ENCODE data around the gene WDFY1.
A peak's percentile ranks its signal among the peaks of the same experiment; 100 is the strongest.
"Not testable (repeated sequence)": the region's sequence is repeated elsewhere in the genome, so short reads cannot be mapped to it uniquely, and the experiment has no call there.

Gene WDFY1

DNA sequence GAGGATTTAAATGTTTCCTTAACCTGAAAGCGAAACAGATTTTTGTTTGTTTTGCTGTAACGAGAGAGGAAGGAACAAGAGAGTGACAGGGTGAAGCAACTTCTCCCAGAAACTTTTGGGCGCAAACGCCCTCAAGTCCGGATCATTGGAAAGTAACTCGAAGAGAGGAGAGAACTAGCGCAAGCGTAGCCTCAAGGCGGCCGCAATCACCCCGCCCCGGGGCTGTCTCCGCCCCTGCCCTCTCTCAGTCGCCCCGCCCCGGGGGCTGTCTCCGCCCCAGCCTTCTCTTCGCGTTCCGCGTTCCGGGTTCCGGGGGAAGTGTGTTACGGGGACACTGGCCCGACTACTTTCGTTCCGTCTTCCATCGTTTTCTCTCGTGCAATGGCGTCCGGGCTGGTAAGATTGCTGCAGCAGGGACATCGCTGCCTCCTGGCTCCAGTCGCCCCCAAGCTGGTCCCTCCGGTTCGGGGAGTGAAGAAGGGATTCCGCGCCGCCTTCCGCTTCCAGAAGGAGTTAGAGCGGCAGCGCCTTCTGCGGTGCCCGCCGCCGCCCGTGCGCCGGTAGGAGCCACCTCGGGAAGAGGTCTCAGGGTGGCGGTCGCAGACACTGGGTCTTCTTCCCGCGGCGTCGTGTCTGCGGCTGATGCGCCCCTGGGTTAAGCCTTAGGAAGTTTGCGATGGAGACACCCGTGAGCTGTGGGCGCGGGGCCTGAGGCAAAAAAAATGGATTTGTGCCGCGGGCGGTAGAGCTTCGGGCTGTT is 12.1 kb upstream of the WDFY1 start, which contains the start of gene MRPL44:
Gene MRPL44 (plus strand): TSS at position 372 of the 760 bp plus-strand sequence. CDS start 10 bp downstream, at position 382.
- DNase-seq (ENCODE audit: low spot score) = peak; percentile 84

DNA sequence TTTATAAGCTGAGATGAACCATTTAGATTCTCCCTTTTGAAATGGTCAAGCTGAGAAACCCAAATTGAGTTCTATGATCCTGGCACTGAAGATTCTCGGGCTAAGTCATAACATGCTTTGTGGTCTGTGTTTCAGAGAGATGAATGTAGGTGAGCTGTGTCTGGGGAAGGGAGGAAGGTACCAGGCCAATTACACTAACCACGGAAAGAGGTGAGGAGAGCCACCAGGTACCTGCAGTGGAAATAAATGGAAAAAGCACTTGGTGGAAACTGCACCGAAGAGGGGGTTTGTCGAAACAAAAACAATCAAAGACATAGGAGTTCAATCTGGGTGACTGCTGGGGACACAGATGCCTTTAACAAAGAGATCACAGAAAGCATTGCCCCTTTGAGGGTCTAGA is 11.2 kb upstream of the WDFY1 start:
- DNase-seq (ENCODE audit: low spot score) = no peak

DNA sequence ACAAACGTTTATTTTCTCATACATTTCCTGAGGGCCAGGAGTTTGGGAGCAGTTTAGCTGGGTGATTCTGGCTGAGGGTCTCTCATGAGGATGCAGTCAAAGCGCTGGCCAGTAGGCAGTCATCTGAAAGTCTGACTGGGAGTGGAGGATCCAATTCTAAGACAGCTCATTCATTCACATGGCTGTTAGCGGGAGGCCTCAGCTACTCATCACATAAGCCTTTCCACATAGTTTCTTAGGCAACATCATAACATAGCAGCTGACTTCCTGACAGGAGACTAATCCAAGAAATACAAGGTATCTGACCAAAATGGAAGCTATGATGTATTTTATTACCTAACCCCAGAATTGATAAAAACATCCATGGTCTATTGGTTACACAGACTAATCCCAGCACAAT is 9.3 kb upstream of the WDFY1 start:
- peak; percentile 37 for DNase-seq (ENCODE audit: low spot score)

DNA sequence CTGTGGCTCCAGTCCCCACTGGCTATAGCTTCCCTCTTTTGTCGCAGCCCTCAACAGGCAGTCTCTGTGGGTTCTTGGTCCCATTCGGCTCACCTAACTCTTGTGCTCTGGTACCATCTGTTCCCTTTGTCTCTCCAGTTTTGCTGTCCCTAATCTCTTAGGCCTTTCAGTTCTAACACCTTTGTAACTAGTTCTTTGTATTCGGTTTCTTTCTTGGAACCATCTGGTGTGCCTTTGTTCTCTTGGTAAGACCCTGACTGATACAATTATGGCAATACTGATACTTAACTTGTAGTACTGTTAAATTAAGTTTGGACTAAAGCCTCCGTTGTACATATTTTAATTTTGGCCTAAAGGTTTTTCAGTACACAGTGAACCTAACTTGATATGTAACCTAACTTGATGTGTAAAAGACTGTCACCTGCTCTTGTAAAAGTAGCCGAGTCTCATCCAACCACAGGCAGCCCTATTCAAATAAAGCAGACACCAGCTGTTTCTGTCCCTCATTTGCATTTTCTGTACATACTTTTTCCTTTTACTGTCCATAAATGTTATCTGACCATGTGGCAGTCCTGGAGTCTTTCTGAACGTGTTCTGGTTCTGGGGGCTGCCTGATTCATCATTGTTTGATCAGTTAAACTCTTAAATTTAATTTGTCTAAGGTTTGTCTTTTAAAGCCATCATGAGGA is 7.3 kb upstream of the WDFY1 start:
- DNase-seq (ENCODE audit: low spot score) = no peak

GRCh38 chr2:223950448-223951347 is 5.6 kb upstream of the WDFY1 start:
- DNase-seq (ENCODE audit: low spot score) = no peak

- DNase-seq (ENCODE audit: low spot score) = no peak
Measured at GRCh38 chr2:223949241-223949840, 4.2 kb upstream of the WDFY1 start.

DNA sequence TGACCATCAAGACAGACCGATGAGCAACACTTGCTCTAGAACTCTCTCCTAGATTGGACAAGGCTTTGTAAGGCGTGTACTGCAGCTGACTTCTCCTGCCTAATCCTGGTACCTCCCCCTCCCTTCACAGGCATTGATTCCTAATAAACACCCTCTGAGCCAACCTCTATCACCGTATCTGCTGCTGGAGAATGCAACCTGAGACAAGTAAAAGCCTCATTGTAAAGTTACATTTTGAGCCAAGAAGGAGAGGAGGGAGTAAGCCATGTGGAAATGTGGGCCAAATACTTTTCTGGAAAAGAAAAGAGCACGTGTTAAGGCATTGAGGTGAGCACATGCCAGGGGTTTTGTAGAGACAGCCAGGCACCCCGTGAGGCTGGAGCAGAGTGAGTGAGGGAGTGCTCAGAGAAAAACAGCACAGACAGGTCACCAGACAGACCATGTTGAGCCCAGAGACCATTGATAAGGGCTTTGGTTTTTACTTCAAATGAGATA is 2.6 kb upstream of the WDFY1 start:
- DNase-seq (ENCODE audit: low spot score) = no peak

GRCh38 chr2:223945755-223946154 is 620 bp upstream of the WDFY1 start:
- DNase-seq (ENCODE audit: low spot score) = no peak

- DNase-seq (ENCODE audit: low spot score) = peak; percentile 34
Measured at GRCh38 chr2:223944166-223944702, 901 bp downstream of the WDFY1 start.

- peak; percentile 54 for DNase-seq (ENCODE audit: low spot score)
Measured at GRCh38 chr2:223943561-223944008, 1.6 kb downstream of the WDFY1 start.

GRCh38 chr2:223943135-223943534 is 2.0 kb downstream of the WDFY1 start:
- DNase-seq (ENCODE audit: low spot score) = no peak

- peak; percentile 77 for DNase-seq (ENCODE audit: low spot score)
Measured at GRCh38 chr2:223941579-223942277, 3.4 kb downstream of the WDFY1 start.

DNA sequence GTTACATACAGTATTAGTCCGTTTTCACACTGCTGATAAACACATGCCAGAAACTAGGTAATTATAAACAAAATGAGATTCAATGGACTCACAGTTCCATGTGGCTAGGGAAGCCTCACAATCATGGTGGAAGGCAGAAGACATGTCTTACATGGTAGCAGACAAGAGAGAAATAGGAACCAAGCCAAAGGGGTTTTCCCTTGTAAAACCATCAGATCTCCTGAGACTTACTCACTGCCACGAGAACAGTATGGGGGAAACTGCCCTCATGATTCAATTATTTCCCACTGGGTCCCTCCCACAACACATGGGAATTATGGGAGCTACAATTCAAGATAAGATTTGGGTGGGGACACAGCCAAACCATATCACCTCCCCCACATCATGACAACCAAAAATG is 5.7 kb downstream of the WDFY1 start:
- DNase-seq (ENCODE audit: low spot score) = not testable (repeated sequence)

GRCh38 chr2:223937535-223937934 is 7.6 kb downstream of the WDFY1 start:
- DNase-seq (ENCODE audit: low spot score) = no peak

DNA sequence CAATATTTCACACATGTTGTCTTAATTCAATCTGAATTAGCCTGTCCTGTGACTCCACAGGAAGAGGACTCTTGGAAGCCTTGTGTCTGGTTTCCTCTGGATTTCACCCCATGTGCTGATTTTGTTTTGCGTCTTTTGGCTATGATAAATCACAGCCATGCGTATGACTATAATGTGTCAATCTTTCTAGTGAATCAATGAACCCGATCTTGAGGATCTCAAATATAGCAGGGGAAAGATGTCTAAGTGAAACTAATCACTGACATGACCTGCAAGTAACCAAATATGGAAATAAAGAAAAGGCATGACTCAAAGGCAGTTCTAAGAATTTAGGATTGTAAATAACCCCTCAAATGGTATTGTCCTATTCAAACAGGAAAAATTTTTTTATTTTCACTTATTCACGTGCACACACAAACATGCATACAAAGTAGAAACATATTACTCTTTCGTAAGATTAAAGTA is 8.2 kb downstream of the WDFY1 start:
- DNase-seq (ENCODE audit: low spot score) = no peak

DNA sequence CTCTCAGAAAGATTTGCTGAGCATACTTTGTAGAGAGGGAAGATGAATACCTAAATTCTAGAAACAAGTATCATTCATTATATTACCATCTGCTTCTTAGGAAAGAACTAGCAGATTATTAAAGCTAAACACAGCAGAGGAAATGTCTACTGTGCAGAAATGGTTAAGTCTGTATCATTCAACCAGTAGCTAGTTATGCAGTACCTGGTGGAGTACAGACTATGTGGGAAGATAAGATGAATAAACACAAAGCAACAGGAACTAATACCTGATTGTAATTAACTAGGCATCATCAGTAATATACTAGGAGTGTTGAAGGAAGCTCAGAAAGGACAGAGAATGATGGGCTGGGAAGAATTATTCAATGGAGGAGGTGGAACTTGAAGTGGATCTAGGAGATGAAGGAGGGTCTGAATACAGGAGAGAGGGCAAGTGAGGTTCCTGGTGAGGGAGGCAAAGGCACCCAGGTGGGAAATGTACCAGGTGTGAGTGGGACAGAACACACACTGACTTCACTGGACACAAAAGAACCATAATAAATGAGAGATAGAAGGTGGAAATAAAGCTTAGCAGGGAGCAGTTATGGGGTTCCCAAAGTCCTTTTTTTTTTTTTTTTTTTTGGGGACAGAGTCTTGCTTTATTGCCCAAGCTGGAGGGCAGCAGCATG is 9.5 kb downstream of the WDFY1 start:
- DNase-seq (ENCODE audit: low spot score) = no peak

DNA sequence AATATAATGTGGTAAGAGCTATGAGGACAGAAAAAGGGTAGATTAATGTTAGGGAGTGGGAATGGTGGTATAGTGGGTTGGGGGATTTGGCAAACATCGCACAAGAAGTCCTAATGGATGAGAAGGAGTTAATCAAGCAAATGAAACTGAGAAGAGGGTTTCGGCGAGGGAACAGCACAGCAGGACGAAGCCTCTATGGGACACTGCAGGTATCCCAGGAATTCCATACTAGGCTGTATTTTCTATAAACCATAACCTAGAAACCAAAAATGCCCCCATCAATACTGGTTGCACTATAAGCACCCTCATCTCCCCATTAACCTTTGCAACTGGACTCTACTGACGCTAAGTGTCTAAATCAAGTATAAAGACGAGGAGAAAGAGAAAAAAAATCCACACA is 10.3 kb downstream of the WDFY1 start:
- DNase-seq (ENCODE audit: low spot score) = no peak

GRCh38 chr2:223932816-223933800 is 12.0 kb downstream of the WDFY1 start:
- no peak for DNase-seq (ENCODE audit: low spot score)
